Muscle of arm (tissue), 14 donors: ENCODE data around the gene NUDT19. TPM values are rescaled to one million over a fixed set of nuclear protein-coding genes. Genes with fewer than 3 reads are reported as not detected.
"Not testable (repeated sequence)": the region's sequence is repeated elsewhere in the genome, so short reads cannot be mapped to it uniquely, and the experiment has no call there.

Experiments used
- DNase-seq: peaks from one replicate; pipeline ENCODE4 v3.0.0-alpha.2; 2013
- long read RNA-seq, 11 donors: transcript quantifications; one replicate each; lab custom pipeline, GENCODE V29; 2026
- polyA plus RNA-seq, 12 donors: library from polyadenylated mRNA; unstranded; fragments of 120-200 nt; gene quantifications; one replicate each; pipeline ENCODE4 v1.2.1, GENCODE V29; 2013; ENCODE audit not compliant: insufficient read length in 12 of 12

Gene NUDT19
- polyA plus RNA-seq, result 10 to 100 TPM in 2 of 12 donors, 1 to 10 TPM in 9, not detected in 1; 6.0 to 11.7 (median 8.4) TPM
- long read RNA-seq, donor 1, partial matches to known transcripts, result 0 of 1 reads
- long read RNA-seq, donor 1, other reads (novel, unspliced or antisense), result 0 of 1 reads
- long read RNA-seq, donor 2, partial matches to known transcripts, result 0 of 2 reads
- long read RNA-seq, donor 2, other reads (novel, unspliced or antisense), result 0 of 2 reads
- long read RNA-seq, donor 3, partial matches to known transcripts, result 0 of 1 reads
- long read RNA-seq, donor 3, other reads (novel, unspliced or antisense), result 0 of 1 reads
- long read RNA-seq, donor 4, partial matches to known transcripts, result 0 of 1 reads
- long read RNA-seq, donor 4, other reads (novel, unspliced or antisense), result 0 of 1 reads
- long read RNA-seq, donor 5, partial matches to known transcripts, result 0 of 2 reads
- long read RNA-seq, donor 5, other reads (novel, unspliced or antisense), result 0 of 2 reads
- long read RNA-seq, donor 6, partial matches to known transcripts, result 0 of 2 reads
- long read RNA-seq, donor 6, other reads (novel, unspliced or antisense), result 0 of 2 reads
- long read RNA-seq, donor 7, partial matches to known transcripts, result 0 of 2 reads
- long read RNA-seq, donor 7, other reads (novel, unspliced or antisense), result 0 of 2 reads
- long read RNA-seq, donor 8, transcript NUDT19-201 (3 exons, 2,967 nt), result major isoform, 5 of 5 reads
- long read RNA-seq, donor 8, partial matches to known transcripts, result 0 of 5 reads
- long read RNA-seq, donor 8, other reads (novel, unspliced or antisense), result 0 of 5 reads
- long read RNA-seq, donor 9, partial matches to known transcripts, result 0 of 1 reads
- long read RNA-seq, donor 9, other reads (novel, unspliced or antisense), result 0 of 1 reads
- long read RNA-seq, donor 10, partial matches to known transcripts, result 0 of 3 reads
- long read RNA-seq, donor 10, other reads (novel, unspliced or antisense), result 0 of 3 reads
- long read RNA-seq, donor 11, partial matches to known transcripts, result 21 of 24 reads
- long read RNA-seq, donor 11, other reads (novel, unspliced or antisense), result 0 of 24 reads

- DNase-seq, result peak; percentile 65
Observed at GRCh38 chr19:32691291-32691951, at the start of gene NUDT19. TSS of gene NUDT19 (plus strand) at chr19:32691821. CDS start at chr19:32691961, 140 bp downstream.

GRCh38 chr19:32642771-32643170 is 48.9 kb upstream of the NUDT19 start:
- no peak for DNase-seq

- DNase-seq, result no peak
Observed at GRCh38 chr19:32646556-32646955, 45.1 kb upstream of the NUDT19 start.

GRCh38 chr19:32647361-32647760 is 44.3 kb upstream of the NUDT19 start:
- no peak for DNase-seq

GRCh38 chr19:32649751-32650150 is 41.9 kb upstream of the NUDT19 start:
- no peak for DNase-seq

GRCh38 chr19:32650671-32651070 is 41.0 kb upstream of the NUDT19 start:
- no peak for DNase-seq

GRCh38 chr19:32651729-32652140 is 39.9 kb upstream of the NUDT19 start:
- DNase-seq, result no peak

- not testable (repeated sequence) for DNase-seq
Observed at GRCh38 chr19:32652331-32652730, 39.3 kb upstream of the NUDT19 start.

GRCh38 chr19:32652894-32653598 is 38.6 kb upstream of the NUDT19 start:
- no peak for DNase-seq

- no peak for DNase-seq
Observed at GRCh38 chr19:32653599-32653915, 38.1 kb upstream of the NUDT19 start.

- DNase-seq, result not testable (repeated sequence)
Observed at GRCh38 chr19:32656379-32656778, 35.2 kb upstream of the NUDT19 start.

GRCh38 chr19:32658075-32658474 is 33.5 kb upstream of the NUDT19 start:
- DNase-seq, result no peak

GRCh38 chr19:32658527-32658926 is 33.1 kb upstream of the NUDT19 start:
- DNase-seq, result no peak

GRCh38 chr19:32661318-32661717 is 30.3 kb upstream of the NUDT19 start:
- DNase-seq, result no peak

- DNase-seq, result no peak
Observed at GRCh38 chr19:32662186-32662585, 29.4 kb upstream of the NUDT19 start.

- DNase-seq, result no peak
Observed at GRCh38 chr19:32666084-32666483, 25.5 kb upstream of the NUDT19 start.

- DNase-seq, result no peak
Observed at GRCh38 chr19:32669310-32669709, 22.3 kb upstream of the NUDT19 start.

- no peak for DNase-seq
Observed at GRCh38 chr19:32671883-32672593, 19.6 kb upstream of the NUDT19 start.

GRCh38 chr19:32672841-32673240 is 18.8 kb upstream of the NUDT19 start:
- no peak for DNase-seq

GRCh38 chr19:32673573-32673972 is 18.0 kb upstream of the NUDT19 start:
- DNase-seq, result no peak
